ENCODE results near the gene GPRIN2. TPM values are rescaled to one million over a fixed set of nuclear protein-coding genes. Genes with fewer than 3 reads are reported as not detected.

Gene GPRIN2
- total and polyA plus RNA-seq, 2 of the 8 experiments (the other 6 are each of a cell fraction or from before 2014, with no cell fraction given), result 14.3 to 18.6 TPM

GRCh38 chr10:46523962-46524471, 32.4 kb downstream of the GPRIN2 start:
- Histone ChIP-seq H3K79me2 (ENCODE audit: control insufficient read depth in 1 of 2, insufficient read depth in 2 of 2, low read length in 2 of 2) (peaks cover 0 to 6% of the 10 kb centered on the region in 2 experiments; a peak in 1 of 4 replicates), H4K91ac (replicated peaks; ENCODE audit: insufficient read length, low read length) (no peak overlapping the region), H2AFZ (ENCODE audit: low read length) (no peak overlapping the region), H4K20me1 (replicated peaks in 1 of 2; ENCODE audit: control insufficient read depth in 1 of 2, insufficient read depth in 2 of 2, low read length in 2 of 2) (peaks cover 0 to 14% of the 10 kb centered on the region in 2 experiments), H3K18ac (ENCODE audit: extremely low read depth, low read length) (no peak overlapping the region), H3K4ac (replicated peaks; ENCODE audit: insufficient read length, low read depth, low read length) (no peak overlapping the region), H3K4me2 (ENCODE audit: insufficient read depth in 1 of 2, low read depth in 2 of 2, low read length in 2 of 2) (no peak overlapping the region), H2BK120ac (replicated peaks; ENCODE audit: low read depth, low read length) (no peak overlapping the region), H2AK5ac (ENCODE audit: low read depth, low read length) (no peak overlapping the region), H3K4me3 (ENCODE audit: extremely low read depth in 1 of 4, insufficient read depth in 2 of 4, low read depth in 3 of 4, low read length in 4 of 4) (no peak overlapping the region), H2BK12ac (ENCODE audit: low read depth, low read length) (no peak overlapping the region), H3K79me1 (ENCODE audit: low read depth, low read length) (no peaks in the 10 kb centered on the region), H3K27ac (ENCODE audit: low read depth, low read length) (no peak overlapping the region), H2BK20ac (ENCODE audit: low read length) (no peak overlapping the region), H3K23ac (ENCODE audit: insufficient read length) (no peak overlapping the region), H3K14ac (ENCODE audit: insufficient read length) (no peak overlapping the region), H3K27me3 (replicated peaks in 1 of 4; ENCODE audit: control insufficient read depth in 3 of 4, extremely low read depth in 1 of 4, insufficient read depth in 3 of 4, low read length in 3 of 4) (0 out of 7 replicates have a peak, but pooled peaks cover 0 to 3% (median 0%) of the 10 kb centered on the region in 4 experiments), H3K4me1 (replicated peaks in 1 of 4; ENCODE audit: control insufficient read depth in 3 of 4, insufficient read depth in 4 of 4, low read length in 3 of 4) (peaks cover 0 to 7% (median 0%) of the 10 kb centered on the region in 4 experiments; a peak in 1 of 7 replicates), H3K56ac (replicated peaks; ENCODE audit: insufficient read length, low read depth, low read length) (no peak overlapping the region), H3K23me2 (ENCODE audit: low read depth, low read length) (peaks cover 14% of the 10 kb centered on the region), H3K36me3 (ENCODE audit: control insufficient read depth in 2 of 4, insufficient read depth in 4 of 4, low read length in 3 of 4) (no peaks in the 10 kb centered on the region; a peak in 1 of 8 replicates), H3K9ac (replicated peaks in 1 of 4; ENCODE audit: extremely low read depth in 1 of 4, low read depth in 3 of 4, low read length in 3 of 4) (no peak overlapping the region), H4K8ac (ENCODE audit: extremely low read depth, insufficient read depth, low read length) (no peak overlapping the region), H3K9me3 (ENCODE audit: insufficient read depth in 2 of 2, low read depth in 1 of 2, low read length in 1 of 2) (no peaks in the 10 kb centered on the region), H2BK15ac (ENCODE audit: low read length) (no peak overlapping the region), H2BK5ac (ENCODE audit: low read depth, low read length) (no peak overlapping the region), H4K5ac (ENCODE audit: insufficient read length, low read depth, low read length) (no peak overlapping the region)
- 91% methylated on average over 8 of the region's 8 CpGs; no CpG with 5 or more reads in 1 of the 2 experiments for WGBS, 2 experiments (ENCODE audit: extremely low coverage in 1 of 2, insufficient coverage in 1 of 2, insufficient read length in 1 of 2, insufficient replicate concordance in 2 of 2, low coverage in 1 of 2, low lambda C conversion rate in 2 of 2, missing lambda C conversion rate in 1 of 2)
- POLR2A ChIA-PET (ENCODE audit: partially characterized antibody), result no interaction called here
- TF ChIP-seq CTCF (IDR thresholded peaks at IDR 0.05; ENCODE audit: control extremely low read depth in 1 of 3, insufficient read depth in 1 of 3, low read depth in 1 of 3, low read length in 3 of 3) (no peak), TBP (IDR thresholded peaks at IDR 0.05; ENCODE audit: low read depth, low read length) (no peak), CTBP2 (IDR thresholded peaks at IDR 0.05; ENCODE audit: borderline replicate concordance, insufficient read depth, insufficient read length, low read length) (no peak), BRCA1 (IDR thresholded peaks at IDR 0.05; ENCODE audit: low read depth, low read length) (no peak), RAD21 (IDR thresholded peaks at IDR 0.05 in 1 of 2, conservative IDR thresholded peaks at IDR 0.05 in 1 of 2; ENCODE audit: low read depth in 2 of 2, low read length in 2 of 2) (no peak)
- CTCF ChIA-PET (ENCODE audit: partially characterized antibody), result interaction anchor here (1.3 to 4.8 kb wide), 3 partner anchors 17 to 27 kb away, joined by 5 to 27 read pairs (median 5); no protein-coding TSS in a partner anchor
- DNase-seq (ENCODE audit: low read depth in 1 of 2, low spot score in 2 of 2), result no peak
- no peak for FAIRE-seq
